Measurements from ENCODE around the gene MAB21L4. TPM values are rescaled to one million over a fixed set of nuclear protein-coding genes. Genes with fewer than 3 reads are reported as not detected.

MAB21L4 gene
- total RNA-seq, 1 experiment from 2014 or later = 0.15 TPM

DNA sequence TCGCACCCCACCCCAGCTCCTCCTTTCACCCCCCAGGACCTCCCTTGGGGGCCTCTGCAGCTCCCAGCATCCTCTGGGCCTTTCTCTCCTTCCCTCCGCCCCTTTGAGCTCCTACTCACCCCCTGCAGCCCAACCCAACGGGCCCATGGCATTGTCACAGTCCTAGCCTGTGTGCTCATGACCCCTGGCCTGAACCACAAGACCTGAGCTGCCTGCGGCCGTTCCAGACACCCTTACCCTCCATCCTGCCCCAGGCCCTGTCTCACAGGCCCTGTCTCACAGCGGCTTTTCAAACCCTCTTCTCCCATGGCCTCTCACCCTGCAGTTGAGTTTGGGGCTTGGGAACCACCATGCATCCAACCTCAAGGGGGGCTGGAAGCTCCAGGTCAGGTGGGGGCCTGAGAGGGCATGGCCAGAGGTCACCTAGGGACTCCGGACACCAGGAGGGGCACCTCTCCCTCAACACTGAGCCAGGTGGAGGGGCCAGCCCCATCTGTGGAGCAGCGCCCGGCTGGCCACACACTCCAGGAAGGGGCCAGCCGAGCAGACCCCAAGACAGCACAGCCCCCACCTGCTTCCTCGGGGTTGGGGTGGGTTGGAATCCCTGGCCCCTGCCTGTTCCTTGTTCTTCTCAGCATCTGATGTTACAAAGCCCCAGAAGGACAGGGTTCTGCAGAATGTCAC lies 6.9 kb downstream of the MAB21L4 start:
- H3K9me3 ChIP-seq (ENCODE audit: control insufficient read depth, low read depth, low read length) = no peaks in the 10 kb centered on the region
- no peak overlapping the region for H4K8ac ChIP-seq (replicated peaks; ENCODE audit: insufficient read length, low read depth, low read length)
- no peak overlapping the region for H2AK5ac ChIP-seq (ENCODE audit: insufficient read length, low read length)
- no peak overlapping the region for H3K23ac ChIP-seq (ENCODE audit: insufficient read length, low read depth, low read length)
- H2BK5ac ChIP-seq (ENCODE audit: insufficient read length, low read length) = no peak overlapping the region
- H3K14ac ChIP-seq (ENCODE audit: insufficient read depth, low read length) = no peak overlapping the region
- H3K4me1 Mint-ChIP-seq = peaks cover 6 to 10% of the 10 kb centered on the region in 2 experiments
- no peak overlapping the region for H3K4me3 Mint-ChIP-seq
- no peaks in the 10 kb centered on the region for H3K79me1 ChIP-seq (ENCODE audit: insufficient read depth, low read depth, low read length, poor library complexity, severe bottlenecking)
- H4K5ac ChIP-seq (ENCODE audit: insufficient read length, low read depth, low read length) = no peak overlapping the region
- H3T11ph ChIP-seq (ENCODE audit: low read length) = no peak overlapping the region
- H3K27me3 Mint-ChIP-seq (ENCODE audit: low read depth) = no peaks in the 10 kb centered on the region; the same call in 1 of the 2 replicates
- no peaks in the 10 kb centered on the region for H3K9me3 Mint-ChIP-seq
- no peak overlapping the region for H2BK20ac ChIP-seq (ENCODE audit: low read depth, low read length, poor library complexity, severe bottlenecking)
- H4K91ac ChIP-seq (ENCODE audit: insufficient read length, low read depth, low read length) = no peak overlapping the region
- H3K9ac ChIP-seq (ENCODE audit: extremely low read depth, insufficient read length, low read length) = no peak overlapping the region
- no peaks in the 10 kb centered on the region for H3K36me3 Mint-ChIP-seq (ENCODE audit: insufficient read depth in 1 of 3, low read depth in 3 of 3)
- no peaks in the 10 kb centered on the region for H3K4me1 ChIP-seq (ENCODE audit: insufficient read depth, low read length)
- WGBS (ENCODE audit: extremely low coverage, insufficient read length, low lambda C conversion rate) = no CpG with 5 or more reads among the region's 11 CpGs
- H3K4ac ChIP-seq (ENCODE audit: low read depth, low read length) = no peak overlapping the region
- no peak overlapping the region for H3K27ac ChIP-seq (ENCODE audit: insufficient read length, low read depth, low read length)
- no peak overlapping the region for H2AFZ ChIP-seq (ENCODE audit: low read length)
- H2BK12ac ChIP-seq (ENCODE audit: insufficient read length, low read depth, low read length) = no peak overlapping the region
- no peak overlapping the region for H3K18ac ChIP-seq (ENCODE audit: insufficient read length, low read depth, low read length)
- H3K27me3 ChIP-seq (ENCODE audit: insufficient read depth, low read length) = no peaks in the 10 kb centered on the region
- H2BK120ac ChIP-seq (ENCODE audit: low read depth, low read length, poor library complexity, severe bottlenecking) = no peak overlapping the region
- no peaks in the 10 kb centered on the region for H3K79me2 ChIP-seq (ENCODE audit: insufficient read depth, low read length)
- no peak overlapping the region for H3K27ac Mint-ChIP-seq
- TF ChIP-seq, protein P1, sequence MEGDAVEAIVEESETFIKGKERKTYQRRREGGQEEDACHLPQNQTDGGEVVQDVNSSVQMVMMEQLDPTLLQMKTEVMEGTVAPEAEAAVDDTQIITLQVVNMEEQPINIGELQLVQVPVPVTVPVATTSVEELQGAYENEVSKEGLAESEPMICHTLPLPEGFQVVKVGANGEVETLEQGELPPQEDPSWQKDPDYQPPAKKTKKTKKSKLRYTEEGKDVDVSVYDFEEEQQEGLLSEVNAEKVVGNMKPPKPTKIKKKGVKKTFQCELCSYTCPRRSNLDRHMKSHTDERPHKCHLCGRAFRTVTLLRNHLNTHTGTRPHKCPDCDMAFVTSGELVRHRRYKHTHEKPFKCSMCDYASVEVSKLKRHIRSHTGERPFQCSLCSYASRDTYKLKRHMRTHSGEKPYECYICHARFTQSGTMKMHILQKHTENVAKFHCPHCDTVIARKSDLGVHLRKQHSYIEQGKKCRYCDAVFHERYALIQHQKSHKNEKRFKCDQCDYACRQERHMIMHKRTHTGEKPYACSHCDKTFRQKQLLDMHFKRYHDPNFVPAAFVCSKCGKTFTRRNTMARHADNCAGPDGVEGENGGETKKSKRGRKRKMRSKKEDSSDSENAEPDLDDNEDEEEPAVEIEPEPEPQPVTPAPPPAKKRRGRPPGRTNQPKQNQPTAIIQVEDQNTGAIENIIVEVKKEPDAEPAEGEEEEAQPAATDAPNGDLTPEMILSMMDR (conservative IDR thresholded peaks at IDR 0.05) = no peak
- H2BK15ac ChIP-seq (ENCODE audit: low read depth, low read length) = no peak overlapping the region
- H3K56ac ChIP-seq (ENCODE audit: insufficient read length, low read depth, low read length) = no peak overlapping the region
- H3K23me2 ChIP-seq (ENCODE audit: insufficient read length, low read depth, low read length, poor library complexity, severe bottlenecking) = no peaks in the 10 kb centered on the region
- DNase-seq = no peak
- no peak overlapping the region for H3K4me2 ChIP-seq (ENCODE audit: insufficient read depth, insufficient read length, low read length)
- no peaks in the 10 kb centered on the region for H4K20me1 ChIP-seq (ENCODE audit: control insufficient read depth, insufficient read depth, insufficient read length)

Data from H9 (cell line).